ENCODE measurements around the gene GAK.

The GAK gene

GRCh38 chr4:906339-907102 lies 25.6 kb downstream of the GAK start:
- DNase-seq: no peak

DNA sequence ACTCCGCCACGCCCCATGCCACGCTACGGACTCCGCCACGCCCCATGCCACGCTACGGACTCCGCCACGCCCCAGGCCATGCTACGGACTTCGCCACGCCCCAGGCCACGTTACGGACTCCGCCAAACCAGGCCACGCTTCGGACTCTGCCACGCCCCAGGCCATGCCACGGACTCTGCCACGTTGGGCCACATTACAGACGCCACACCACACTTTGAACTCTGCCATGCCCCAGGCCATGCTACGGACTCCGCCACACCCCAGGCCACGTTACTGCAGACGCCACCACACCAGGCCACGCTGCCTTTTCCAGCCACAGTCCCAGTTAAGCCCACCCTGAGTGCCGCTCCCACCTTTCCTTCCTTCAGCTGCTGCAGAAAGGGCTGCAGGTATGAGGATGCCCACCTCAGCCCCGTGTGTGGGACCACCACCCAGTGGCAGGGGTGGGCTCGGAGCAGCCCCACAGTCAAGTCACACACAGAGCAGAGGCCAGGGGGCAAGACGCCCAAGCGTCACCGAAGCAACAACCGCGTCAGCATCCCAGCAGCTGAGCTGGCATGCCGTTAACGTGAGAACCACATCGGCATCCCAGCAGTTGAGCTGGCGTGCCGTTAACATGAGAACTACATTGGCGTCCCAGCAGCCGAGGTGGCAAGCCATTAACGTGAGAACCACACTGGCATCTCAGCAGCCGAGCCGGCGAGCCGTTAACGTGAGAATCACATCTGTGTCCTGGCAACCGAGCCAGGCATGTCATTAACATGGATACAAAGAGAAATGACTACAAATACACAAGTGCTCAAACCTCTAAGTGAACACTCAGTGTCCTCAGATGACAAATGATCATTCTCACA lies 26.4 kb downstream of the GAK start:
- DNase-seq: no peak

DNA sequence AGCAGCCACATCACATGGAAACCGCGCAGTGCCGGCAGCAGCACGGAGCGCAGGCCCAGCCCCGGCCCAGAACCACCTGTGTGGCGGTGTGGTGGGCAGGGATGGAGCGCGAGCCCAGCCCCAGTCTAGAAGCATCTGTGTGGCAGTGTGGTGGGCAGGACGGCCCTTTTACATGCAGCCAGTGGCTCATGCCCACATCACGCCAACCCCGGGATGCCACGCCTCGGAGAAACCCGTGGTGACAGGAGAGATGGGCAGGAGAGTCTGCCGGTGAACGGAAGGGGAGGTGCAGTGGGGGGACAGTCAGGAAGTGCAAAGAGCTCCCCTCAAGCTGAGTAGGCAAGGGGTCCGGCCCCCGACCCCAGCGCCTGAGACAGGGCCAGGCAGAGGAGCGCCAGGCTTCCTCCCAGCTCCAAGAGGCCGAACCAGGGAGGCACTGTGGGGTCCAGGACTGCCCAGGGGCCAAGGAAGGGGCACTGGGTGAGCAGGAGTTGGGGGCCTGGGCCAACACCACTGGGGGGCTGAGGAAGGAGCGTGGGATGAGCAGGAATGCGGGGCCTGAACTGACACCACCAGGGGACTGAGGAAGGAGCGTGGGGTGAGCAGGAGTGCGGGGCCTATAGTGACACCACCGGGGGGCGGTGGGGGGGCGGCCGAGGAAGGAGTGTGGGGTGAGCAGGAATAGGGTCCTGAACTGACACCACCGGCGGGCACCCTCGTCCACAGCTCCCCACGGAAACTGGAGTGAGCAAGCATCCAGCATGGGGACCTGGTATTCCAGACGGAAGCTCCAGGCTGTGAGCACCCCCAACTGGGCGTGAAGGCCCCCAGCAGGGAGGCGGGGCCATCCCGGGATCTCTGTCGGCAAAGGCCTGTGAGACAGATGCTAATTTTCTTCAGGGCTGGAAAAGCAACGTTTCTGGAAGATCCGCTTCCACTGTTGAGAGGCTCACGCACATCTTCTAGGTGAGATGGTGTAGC lies 28.8 kb downstream of the GAK start:
- DNase-seq: no peak

DNA sequence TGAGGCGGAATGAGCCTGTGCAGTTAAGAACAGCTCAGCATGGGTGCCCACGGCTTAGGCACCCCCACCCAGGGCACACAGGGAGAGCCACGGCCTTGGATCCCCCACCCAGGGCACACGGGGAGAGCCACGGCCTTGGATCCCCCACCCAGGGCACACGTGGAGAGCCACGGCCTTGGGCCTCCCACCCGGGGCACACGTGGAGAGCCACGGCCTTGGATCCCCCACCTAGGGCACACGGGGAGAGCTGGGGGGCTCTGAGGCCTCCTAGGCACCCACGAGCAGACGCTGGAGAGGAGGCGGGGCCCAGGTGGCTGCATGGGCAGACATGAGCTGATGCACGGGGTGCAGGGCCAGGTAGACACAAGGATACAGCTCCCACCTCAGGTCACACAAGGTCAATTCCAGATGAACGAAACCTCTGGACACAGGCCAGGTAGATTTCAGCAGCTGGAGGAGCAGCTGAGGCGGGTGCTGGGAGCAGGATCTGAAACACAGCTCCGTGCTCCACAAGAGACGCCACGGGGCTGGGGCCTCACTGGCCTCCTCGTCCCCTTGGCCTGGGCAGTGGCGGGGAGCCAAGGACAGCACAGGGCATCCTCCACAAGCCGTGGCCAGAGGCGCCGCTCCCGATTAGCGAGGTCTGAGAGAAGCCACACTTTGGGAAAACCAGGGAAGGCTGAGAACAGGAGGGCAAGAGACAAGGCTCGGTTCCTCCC lies 30.8 kb downstream of the GAK start:
- DNase-seq: no peak

- DNase-seq: no peak
Observed at GRCh38 chr4:900721-901120, 31.4 kb downstream of the GAK start.

GRCh38 chr4:900073-900472 lies 32.0 kb downstream of the GAK start:
- no peak for DNase-seq

GRCh38 chr4:899556-899906 lies 32.6 kb downstream of the GAK start:
- no peak for DNase-seq

- no peak for DNase-seq
Observed at GRCh38 chr4:898869-899555, 33.1 kb downstream of the GAK start.

DNA sequence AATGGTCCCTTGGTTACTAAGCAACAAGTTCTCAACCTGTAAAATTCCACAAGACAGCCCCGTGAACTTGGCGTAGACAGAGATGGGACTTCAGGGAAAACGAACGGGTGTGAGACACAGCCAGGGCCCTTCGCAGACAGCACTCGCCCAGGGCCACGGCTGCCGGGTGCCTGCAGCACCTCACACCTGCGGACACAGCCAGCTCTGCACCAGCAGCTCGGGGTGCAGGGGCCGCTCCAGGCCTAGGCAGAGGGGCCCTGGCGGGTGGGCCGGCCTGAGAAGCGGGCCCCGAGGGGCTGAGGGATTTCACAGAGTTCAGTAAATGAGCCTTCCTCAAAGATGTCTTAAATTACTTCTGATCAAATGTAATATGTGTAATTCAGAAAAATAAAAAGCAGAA lies 34.0 kb downstream of the GAK start:
- DNase-seq: no peak

DNA sequence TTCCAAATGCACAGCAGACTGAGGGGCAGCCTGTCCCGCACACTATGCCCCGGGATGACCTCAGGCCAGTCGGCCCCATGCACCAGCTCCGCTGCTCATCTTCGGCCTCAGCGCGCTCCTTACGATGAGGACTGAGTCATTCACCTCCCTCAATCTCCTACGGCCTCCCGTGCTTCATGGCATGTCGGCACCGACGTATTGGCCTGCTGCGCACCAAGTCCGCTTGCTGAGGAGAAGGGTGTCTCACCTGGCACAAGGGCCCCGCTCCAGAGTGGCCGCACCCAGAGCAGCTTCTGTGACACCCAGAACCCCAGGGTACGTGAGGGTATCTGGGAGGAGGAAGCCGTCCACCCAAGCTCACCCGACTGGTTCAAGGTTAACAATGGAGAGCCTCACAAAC lies 35.5 kb downstream of the GAK start:
- DNase-seq: no peak

DNA sequence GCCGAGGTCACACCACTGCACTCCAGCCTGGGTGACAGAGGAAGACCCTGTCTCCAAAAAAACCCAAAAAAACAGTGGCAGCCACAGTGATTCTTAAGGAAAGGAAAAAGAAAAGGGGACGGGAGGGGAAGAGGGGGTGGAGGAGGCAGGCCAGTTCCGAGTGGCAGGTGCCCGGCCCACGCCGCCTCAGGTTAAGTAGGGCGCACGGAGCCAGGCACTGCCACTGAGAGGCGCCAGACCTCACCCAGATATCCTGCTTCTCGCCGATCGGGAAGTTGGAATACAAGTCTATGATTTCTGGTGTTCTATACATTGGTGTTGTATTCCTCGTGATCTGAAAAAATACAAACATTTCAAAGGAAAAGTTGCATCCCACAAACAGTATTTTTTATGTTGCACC lies 35.9 kb downstream of the GAK start:
- no peak for DNase-seq

DNA sequence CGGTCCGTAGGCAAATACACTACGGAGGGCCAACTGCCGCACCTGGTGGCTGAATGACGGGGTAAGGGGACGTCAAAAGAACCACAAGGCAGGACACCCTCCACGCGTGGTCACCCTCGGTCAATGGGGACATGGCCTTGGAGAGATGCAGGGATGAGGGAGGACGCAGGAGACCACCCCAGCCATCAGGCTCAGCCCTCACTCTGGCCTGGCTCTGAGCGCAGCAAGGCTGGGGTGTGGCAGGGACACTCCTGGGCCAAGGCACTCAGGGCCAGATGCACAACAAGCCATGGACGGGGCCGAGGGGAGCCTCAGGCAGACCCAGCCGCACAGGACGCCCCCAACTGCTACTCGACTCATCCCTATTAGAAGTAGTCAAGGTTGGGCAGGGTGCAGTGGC lies 36.5 kb downstream of the GAK start:
- DNase-seq: no peak

DNA sequence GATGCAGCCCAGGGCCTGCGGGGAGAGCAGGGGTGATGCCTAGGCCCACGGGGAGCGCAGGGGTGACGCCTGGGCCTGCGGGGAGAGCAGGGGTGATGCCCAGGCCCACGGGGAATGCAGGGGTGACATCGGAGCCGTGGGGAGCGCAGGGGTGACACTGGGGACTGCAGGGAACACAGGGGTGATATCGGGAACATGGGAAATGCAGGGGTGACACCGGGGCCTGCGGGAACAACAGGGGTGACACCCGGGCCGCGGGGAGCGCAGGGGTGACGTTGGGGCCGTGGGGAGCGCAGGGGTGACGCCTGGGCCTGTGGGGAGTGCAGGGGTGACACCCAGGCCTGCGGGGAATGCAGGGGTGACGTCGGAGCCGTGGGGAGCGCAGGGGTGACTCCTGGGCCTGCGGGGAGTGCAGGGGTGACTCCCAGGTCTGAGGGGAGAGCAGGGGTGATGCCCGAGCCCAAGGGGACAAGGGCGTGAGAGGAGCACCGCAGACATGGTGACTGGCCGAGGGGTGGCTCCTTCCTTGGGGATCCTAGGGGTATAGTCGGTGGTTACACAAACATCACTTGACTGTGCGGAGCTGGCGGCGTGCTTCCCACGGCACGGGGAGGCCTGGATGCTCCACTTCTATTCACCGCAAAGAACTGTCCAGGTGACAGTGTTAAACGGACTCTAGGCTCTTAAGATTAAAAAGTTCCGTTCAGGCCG lies 38.0 kb downstream of the GAK start:
- no peak for DNase-seq

DNA sequence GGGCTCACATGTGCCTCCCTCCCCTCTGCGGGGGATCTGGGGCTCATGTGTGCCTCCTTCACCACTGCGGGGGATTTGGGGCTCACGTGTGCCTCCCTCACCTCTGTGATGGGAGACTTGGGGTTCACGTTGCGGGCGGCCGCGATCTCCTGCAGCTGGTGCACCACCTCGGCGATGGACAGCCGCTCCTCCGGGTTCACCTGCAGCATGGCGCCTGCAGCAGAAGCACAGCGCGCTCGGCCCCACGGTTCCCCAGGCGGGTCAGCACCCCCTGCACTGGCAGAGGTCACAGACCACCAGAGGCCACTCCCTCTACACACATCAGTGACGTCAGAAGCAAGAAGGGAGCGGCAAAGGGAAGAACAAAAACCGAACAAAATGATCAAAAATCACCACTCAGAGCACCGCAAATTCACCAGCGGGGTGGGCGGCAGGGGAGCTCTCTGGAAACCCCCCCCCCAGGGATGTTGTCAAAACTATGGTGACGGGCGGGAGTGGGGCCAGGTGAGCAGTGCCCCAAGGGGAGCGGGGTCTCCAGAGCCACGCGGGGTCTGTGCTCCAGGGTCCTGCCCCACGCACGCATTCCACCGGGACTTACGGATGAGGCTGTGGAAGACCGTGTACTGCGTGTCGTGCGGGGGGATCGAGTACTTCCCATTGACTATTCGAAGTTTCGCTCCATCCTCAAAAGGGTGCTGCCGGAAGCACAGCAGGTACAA lies 38.7 kb downstream of the GAK start:
- no peak for DNase-seq

- DNase-seq: no peak
Observed at GRCh38 chr4:892780-893179, 39.3 kb downstream of the GAK start.

DNA sequence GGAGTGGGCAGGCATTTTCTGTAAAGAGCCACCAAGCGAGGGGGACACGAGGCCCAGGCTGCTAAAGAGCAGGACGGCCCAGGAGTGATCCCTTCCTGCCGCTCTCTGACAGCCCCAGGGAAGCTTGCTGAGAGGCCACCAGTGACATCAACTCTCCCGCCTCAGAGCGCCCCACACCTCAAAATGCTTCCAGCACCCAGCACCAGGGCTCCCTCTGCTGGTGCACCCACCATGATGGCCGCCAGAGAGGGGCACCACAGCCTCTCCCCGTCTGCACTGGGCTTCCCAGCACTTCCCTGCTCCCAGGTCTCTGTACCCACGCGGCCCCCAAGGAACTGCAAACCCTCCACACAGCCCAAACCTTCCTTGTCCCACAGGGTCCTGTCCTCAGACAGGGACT lies 40.4 kb downstream of the GAK start:
- DNase-seq: no peak

DNA sequence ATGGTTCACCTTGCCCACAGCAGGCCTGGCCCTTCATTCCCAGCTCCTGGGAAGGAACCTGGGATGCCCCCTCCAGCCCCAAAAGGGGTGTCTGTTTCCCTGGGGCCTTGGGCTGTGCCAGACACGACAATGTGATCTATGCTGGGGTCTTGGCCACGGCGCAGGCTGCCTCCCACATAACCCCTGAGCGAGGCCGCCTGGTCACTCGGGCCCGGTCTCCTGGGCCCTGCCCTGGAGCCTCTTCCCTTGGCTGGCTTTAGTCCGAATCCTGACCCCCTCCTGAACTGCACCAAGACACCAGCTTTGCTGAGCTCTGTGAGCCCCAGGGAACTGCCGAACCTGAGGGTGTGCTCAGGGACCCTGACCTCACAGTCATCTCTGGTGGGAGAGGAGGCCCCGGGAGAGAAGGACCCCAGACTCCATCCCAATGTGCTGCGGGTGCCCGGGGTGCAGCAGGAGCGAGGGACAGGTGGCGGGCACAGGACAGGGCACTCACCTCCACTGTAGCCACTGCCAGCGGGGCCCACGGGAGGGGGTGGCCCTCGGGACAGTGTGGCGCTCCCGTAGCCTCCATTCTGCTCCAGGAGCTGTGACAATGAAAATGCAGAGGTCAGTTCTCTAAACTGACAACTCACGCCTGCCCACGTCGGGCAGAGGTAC lies 42.0 kb downstream of the GAK start:
- DNase-seq: no peak

DNA sequence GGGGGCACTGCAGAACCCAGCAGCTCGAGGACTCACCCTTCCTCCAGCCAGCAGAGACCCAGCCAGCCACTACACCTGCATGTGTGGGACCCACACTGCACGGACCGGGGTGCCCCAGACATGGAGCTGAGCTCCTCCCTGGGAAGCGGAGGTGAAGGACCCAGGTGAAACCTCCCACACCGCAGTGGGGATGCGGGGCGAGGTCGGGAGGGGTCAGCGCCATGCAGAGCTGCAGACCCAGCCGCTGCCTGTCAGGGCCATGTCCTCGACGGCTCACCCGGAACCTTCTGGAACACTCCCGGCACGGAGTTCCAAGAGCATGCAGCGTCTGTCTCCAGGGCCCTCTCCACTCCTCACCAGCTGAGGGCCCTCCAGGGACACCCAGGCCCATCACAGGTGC lies 42.6 kb downstream of the GAK start:
- no peak for DNase-seq

DNA sequence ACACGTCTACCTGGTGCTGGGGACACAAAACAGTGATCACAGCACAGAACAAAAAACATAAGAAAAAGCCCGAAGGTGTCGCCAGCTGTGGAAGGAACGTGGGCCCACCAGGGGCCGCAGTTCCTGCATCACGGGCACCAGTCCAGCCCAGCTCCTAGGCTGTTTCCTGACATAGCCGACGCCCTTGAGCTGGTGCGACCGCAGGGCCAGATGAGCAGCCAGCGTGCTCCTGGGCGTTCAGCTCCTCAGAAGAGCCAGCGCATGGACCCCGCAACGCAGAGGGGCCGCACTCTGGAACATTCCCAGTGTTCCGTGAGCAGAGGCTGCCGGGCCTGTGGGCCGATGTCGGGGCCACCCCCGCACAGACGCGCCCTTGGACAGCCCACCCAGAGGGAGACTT lies 44.1 kb downstream of the GAK start:
- no peak for DNase-seq

Measured in NCI-H446 (cell line).